KMS-11 (cell line): ENCODE data around the gene DAAM1.

Source experiments
- H2AFZ ChIP-seq: fragments of 200-600 bp; sonication (generic); 2 replicates; pipeline ENCODE4 v1.6.1; 2016; ENCODE audit warnings: antibody characterized with exemption, mixed run types, low read depth
- H3K27ac ChIP-seq: fragments of 200-600 bp; sonication (generic); 2 replicates; pipeline ENCODE4 v1.6.1; 2016; ENCODE audit warnings: mild to moderate bottlenecking, mixed run types
- H3K27me3 ChIP-seq: fragments of 200-600 bp; sonication (generic); 2 replicates; pipeline ENCODE4 v1.6.1; 2017; ENCODE audit warnings: mild to moderate bottlenecking, low read depth, mixed run types, moderate library complexity; ENCODE audit not compliant: insufficient read depth
- H3K36me3 ChIP-seq: fragments of 200-600 bp; sonication (generic); 2 replicates; pipeline ENCODE4 v1.6.1; 2017; ENCODE audit warnings: mild to moderate bottlenecking, mixed run types; ENCODE audit not compliant: insufficient read depth
- H3K4me1 ChIP-seq: fragments of 200-600 bp; sonication (generic); 2 replicates; pipeline ENCODE4 v1.6.1; 2016; ENCODE audit warnings: mild to moderate bottlenecking, low read depth, mixed run types; ENCODE audit not compliant: poor library complexity, severe bottlenecking
- H3K4me2 ChIP-seq: fragments of 200-600 bp; sonication (generic); 2 replicates; pipeline ENCODE4 v1.7.0; 2016; ENCODE audit warnings: mild to moderate bottlenecking, mixed run types
- H3K4me3 ChIP-seq: fragments of 200-600 bp; sonication (generic); IDR thresholded peaks from 2 replicates; pipeline ENCODE4 v1.6.1; 2017; ENCODE audit warnings: low read depth, low read length, mixed read lengths; ENCODE audit not compliant: insufficient read depth
- H3K79me2 ChIP-seq: fragments of 200-600 bp; sonication (generic); 2 replicates; pipeline ENCODE4 v1.6.1; 2016; ENCODE audit warnings: low read depth, mixed run types; ENCODE audit not compliant: insufficient read depth
- H3K9ac ChIP-seq: fragments of 200-600 bp; sonication (generic); 2 replicates; pipeline ENCODE4 v1.6.1; 2016; ENCODE audit warnings: mild to moderate bottlenecking, mixed run types
- H4K20me1 ChIP-seq: fragments of 200-600 bp; sonication (generic); 2 replicates; pipeline ENCODE4 v1.6.1; 2016; ENCODE audit warnings: mild to moderate bottlenecking, mixed run types; ENCODE audit not compliant: insufficient read depth
- TF ChIP-seq, protein P1 (sequence below): fragments of 200-600 bp; sonication (generic); conservative IDR thresholded peaks from 2 replicates; pipeline ENCODE4 v1.6.1; 2017; ENCODE audit warnings: low read depth, mild to moderate bottlenecking, antibody characterized with exemption, low read length, moderate library complexity, mixed read lengths

The DAAM1 gene

DNA sequence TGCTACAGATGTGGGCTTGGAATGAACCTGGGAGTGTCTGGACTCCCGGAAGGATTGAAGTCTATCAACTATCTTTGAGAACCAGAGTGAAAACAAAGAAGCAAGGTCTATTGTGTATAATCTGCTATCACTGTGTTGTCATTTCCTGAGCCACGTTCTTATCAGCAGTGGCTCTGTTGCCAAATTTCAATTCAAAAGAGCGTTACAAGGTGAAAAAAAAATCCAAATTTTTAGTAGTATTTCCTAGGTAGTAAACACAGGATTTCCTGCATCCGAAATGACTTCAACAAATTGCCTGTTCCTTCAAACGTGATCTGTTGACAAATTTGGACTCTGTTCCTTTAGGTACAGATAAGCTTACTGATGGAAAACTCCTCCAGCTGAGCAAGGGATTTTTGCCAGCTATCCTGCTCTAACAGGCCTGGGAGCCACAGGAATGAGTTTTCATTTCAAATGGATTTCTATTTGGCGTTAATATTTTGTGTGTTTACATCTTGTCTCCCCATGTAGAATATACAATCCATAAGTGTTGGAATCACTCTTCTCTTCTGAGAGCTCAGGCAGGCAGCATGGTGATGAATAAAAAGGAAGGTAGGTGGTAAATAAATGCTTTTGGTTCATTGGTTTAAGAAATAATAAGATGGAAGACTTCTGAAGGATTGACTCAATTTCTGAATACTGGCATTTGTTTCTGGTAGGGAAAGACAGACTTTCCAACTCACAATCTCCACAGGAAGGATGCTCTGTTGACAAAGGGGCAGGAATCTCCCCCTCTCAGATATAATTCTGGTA is 218.2 kb downstream of the DAAM1 start:
- H3K4me3 ChIP-seq: no peak overlapping the region
- no peaks in the 10 kb centered on the region for H3K4me1 ChIP-seq
- no peak overlapping the region for H3K27ac ChIP-seq
- H3K9ac ChIP-seq: no peak overlapping the region
- no peak overlapping the region for H2AFZ ChIP-seq
- no peaks in the 10 kb centered on the region for H3K79me2 ChIP-seq
- H3K4me2 ChIP-seq: no peak overlapping the region
- no peaks in the 10 kb centered on the region for H4K20me1 ChIP-seq
- no peaks in the 10 kb centered on the region for H3K27me3 ChIP-seq
- TF ChIP-seq, protein P1, sequence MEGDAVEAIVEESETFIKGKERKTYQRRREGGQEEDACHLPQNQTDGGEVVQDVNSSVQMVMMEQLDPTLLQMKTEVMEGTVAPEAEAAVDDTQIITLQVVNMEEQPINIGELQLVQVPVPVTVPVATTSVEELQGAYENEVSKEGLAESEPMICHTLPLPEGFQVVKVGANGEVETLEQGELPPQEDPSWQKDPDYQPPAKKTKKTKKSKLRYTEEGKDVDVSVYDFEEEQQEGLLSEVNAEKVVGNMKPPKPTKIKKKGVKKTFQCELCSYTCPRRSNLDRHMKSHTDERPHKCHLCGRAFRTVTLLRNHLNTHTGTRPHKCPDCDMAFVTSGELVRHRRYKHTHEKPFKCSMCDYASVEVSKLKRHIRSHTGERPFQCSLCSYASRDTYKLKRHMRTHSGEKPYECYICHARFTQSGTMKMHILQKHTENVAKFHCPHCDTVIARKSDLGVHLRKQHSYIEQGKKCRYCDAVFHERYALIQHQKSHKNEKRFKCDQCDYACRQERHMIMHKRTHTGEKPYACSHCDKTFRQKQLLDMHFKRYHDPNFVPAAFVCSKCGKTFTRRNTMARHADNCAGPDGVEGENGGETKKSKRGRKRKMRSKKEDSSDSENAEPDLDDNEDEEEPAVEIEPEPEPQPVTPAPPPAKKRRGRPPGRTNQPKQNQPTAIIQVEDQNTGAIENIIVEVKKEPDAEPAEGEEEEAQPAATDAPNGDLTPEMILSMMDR: no peak
- no peaks in the 10 kb centered on the region for H3K36me3 ChIP-seq

DNA sequence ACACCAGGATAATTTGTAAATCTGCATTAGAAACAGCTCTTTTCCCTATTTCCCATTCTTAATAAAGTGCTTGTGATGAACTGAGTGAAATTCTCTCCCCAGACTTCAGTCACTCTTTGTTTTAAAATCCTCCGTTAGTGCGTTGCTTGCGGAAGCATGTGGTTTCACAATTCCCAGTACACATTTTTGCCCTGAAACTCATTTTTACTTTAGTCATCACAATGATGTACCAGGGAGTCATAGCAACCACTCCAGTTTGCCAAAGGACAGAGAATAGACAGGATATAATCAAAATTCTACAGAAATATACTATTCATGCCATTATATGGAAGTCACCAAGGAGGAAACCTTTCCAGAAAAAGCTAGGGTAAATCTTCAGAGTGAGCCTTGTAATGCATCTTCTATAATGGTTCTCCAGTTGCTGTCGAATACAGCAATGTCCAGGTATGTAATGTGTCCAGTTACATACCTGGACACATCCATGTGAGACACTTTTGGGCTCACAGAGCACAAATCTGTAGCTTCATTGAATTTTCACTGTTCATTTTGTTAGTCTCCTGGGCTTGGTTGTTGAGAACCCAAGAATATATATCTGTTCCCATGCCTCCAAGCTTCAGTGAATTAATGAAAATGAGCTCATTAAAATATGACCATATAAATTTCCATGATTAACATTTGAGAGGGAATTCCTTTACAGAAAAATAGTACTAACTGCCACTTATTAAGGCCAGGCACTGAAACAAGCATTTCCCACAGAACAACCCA is 219.0 kb downstream of the DAAM1 start:
- TF ChIP-seq, protein P1: no peak
- no peaks in the 10 kb centered on the region for H3K79me2 ChIP-seq
- H3K27ac ChIP-seq: no peak overlapping the region
- H3K36me3 ChIP-seq: no peaks in the 10 kb centered on the region
- no peak overlapping the region for H3K4me3 ChIP-seq
- H3K4me1 ChIP-seq: no peaks in the 10 kb centered on the region
- H3K27me3 ChIP-seq: no peaks in the 10 kb centered on the region
- H4K20me1 ChIP-seq: no peaks in the 10 kb centered on the region
- H3K9ac ChIP-seq: no peak overlapping the region
- no peak overlapping the region for H3K4me2 ChIP-seq
- H2AFZ ChIP-seq: no peak overlapping the region

DNA sequence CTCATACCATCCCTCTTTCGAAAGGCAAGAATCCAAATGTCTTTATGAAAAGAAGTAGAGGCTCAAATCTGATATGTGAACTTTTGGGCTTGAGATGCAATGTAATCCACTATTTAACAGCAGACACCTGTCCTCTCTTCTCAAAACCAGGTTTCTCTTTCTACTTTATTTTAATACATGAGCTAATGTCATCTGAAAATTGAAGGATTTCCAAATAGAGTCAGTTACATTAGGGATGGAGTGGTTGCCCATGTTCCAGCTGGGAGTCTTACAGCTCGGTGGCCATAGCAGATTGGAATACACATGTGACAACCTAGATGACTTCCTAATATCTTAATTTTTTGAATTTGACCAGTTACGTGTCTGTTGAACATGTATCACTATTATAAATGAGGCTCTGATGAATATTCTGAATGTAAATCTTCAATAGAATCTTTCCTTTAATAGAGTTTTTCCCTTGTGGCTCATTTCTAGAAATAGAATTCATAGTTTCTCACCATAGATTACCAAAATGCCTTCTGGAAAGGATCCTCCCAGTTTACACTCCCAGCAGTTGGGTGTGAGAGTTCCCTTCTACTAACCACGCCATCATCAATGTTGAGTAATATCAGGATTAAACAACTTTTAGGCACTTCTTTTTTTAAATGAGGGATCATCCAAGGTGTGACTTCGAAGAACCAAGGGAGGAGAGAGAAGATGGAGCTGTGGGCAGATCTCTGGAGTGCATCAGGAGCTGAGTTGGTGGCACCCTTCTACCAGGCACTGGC is 227.6 kb downstream of the DAAM1 start:
- TF ChIP-seq, protein P1: no peak
- H3K36me3 ChIP-seq: no peaks in the 10 kb centered on the region

DNA sequence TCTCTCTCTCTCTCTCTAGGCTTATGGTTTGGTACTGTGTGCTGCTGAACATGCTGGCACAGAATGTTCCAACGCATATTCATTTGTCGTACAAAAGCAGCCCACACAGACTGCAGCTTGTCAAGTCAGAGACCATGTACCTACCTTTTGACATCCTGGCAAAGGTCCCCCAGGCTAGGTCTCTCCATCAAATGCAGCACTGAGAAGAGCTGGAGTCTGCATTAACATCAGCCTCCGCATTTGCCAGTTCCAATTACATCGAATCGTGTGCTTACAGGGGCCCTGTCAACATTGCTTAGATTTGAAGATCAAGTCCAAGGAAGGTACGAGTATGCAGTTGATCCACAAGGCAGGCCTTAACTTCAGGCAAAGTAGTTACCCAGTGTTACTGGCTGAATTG is 228.8 kb downstream of the DAAM1 start:
- no peak overlapping the region for H3K9ac ChIP-seq

More for the DNA sequence above, 227.6 kb downstream of the DAAM1 start:
- H2AFZ ChIP-seq: no peak overlapping the region
- H3K27ac ChIP-seq: no peak overlapping the region
- H3K4me2 ChIP-seq: no peak overlapping the region
- H4K20me1 ChIP-seq: no peaks in the 10 kb centered on the region
- H3K4me3 ChIP-seq: no peak overlapping the region
- H3K79me2 ChIP-seq: no peaks in the 10 kb centered on the region
- no peaks in the 10 kb centered on the region for H3K27me3 ChIP-seq
- no peak overlapping the region for H3K9ac ChIP-seq
- no peaks in the 10 kb centered on the region for H3K4me1 ChIP-seq

More for the DNA sequence above, 228.8 kb downstream of the DAAM1 start:
- Histone ChIP-seq H3K36me3 (no peaks in the 10 kb centered on the region), H3K27me3 (no peaks in the 10 kb centered on the region), H3K4me1 (no peaks in the 10 kb centered on the region), H3K79me2 (no peaks in the 10 kb centered on the region), H4K20me1 (no peaks in the 10 kb centered on the region), H3K4me2 (no peak overlapping the region), H3K27ac (no peak overlapping the region), H3K4me3 (no peak overlapping the region), H2AFZ (no peak overlapping the region)
- TF ChIP-seq, protein P1: no peak
